GM19438 (cell line): Measurements from ENCODE around the gene CAMTA1.

Source experiments
- ATAC-seq: cut with Tn5 transposase; IDR thresholded peaks from one replicate; pipeline ENCODE4 v1.9.1; 2021; ENCODE audit warnings: low read depth; ENCODE audit not compliant: unreplicated experiment

The CAMTA1 gene

GRCh38 chr1:7052701-7053100 is 267.4 kb downstream of the CAMTA1 start:
- no peak for ATAC-seq

- ATAC-seq = no peak
These were observed 275.5 kb downstream of the CAMTA1 start for GRCh38 chr1:7060745-7061144.

- ATAC-seq = no peak
These were observed 277.2 kb downstream of the CAMTA1 start for GRCh38 chr1:7062346-7063061.

GRCh38 chr1:7063981-7064380 is 278.7 kb downstream of the CAMTA1 start:
- no peak for ATAC-seq

GRCh38 chr1:7068552-7068951 is 283.3 kb downstream of the CAMTA1 start:
- no peak for ATAC-seq

- ATAC-seq = no peak
These were observed 284.7 kb downstream of the CAMTA1 start for GRCh38 chr1:7069931-7070330.

GRCh38 chr1:7070389-7071029 is 285.3 kb downstream of the CAMTA1 start:
- ATAC-seq = no peak

GRCh38 chr1:7076117-7076516 is 290.9 kb downstream of the CAMTA1 start:
- ATAC-seq = no peak

GRCh38 chr1:7076572-7076971 is 291.3 kb downstream of the CAMTA1 start:
- no peak for ATAC-seq

- no peak for ATAC-seq
These were observed 291.9 kb downstream of the CAMTA1 start for GRCh38 chr1:7077136-7077535.

GRCh38 chr1:7077970-7078369 is 292.7 kb downstream of the CAMTA1 start:
- ATAC-seq = no peak

- no peak for ATAC-seq
These were observed 294.4 kb downstream of the CAMTA1 start for GRCh38 chr1:7079637-7080036.

GRCh38 chr1:7084232-7084894 is 299.1 kb downstream of the CAMTA1 start:
- no peak for ATAC-seq

GRCh38 chr1:7085521-7085920 is 300.3 kb downstream of the CAMTA1 start:
- no peak for ATAC-seq

GRCh38 chr1:7086106-7086505 is 300.9 kb downstream of the CAMTA1 start:
- no peak for ATAC-seq

- ATAC-seq = no peak
These were observed 302.6 kb downstream of the CAMTA1 start for GRCh38 chr1:7087888-7088287.

- no peak for ATAC-seq
These were observed 304.2 kb downstream of the CAMTA1 start for GRCh38 chr1:7089497-7089896.

GRCh38 chr1:7093297-7093696 is 308.0 kb downstream of the CAMTA1 start:
- no peak for ATAC-seq

GRCh38 chr1:7094086-7094485 is 308.8 kb downstream of the CAMTA1 start:
- no peak for ATAC-seq

- no peak for ATAC-seq
These were observed 309.3 kb downstream of the CAMTA1 start for GRCh38 chr1:7094509-7094908.

GRCh38 chr1:7095343-7095964 is 310.2 kb downstream of the CAMTA1 start:
- no peak for ATAC-seq
